Keratinocyte (primary cell): ENCODE measurements around the gene PLAAT3. TPM values are rescaled to one million over a fixed set of nuclear protein-coding genes. Genes with fewer than 3 reads are reported as not detected.

Experiments
- DNase-seq: peaks from one replicate; pipeline ENCODE4 v3.0.0-alpha.2; 2011; ENCODE audit warnings: low read depth, missing footprints, low spot score
- FAIRE-seq: peaks from 2 replicates; lab custom pipeline; 2011; peaks lifted over from hg19 to GRCh38; lab: Jason Lieb, UNC
- H2AFZ ChIP-seq: 2 replicates; pipeline ENCODE4 v1.6.0; 2012; ENCODE audit warnings: low read length, control low read depth, inconsistent platforms; ENCODE audit not compliant: control insufficient read depth
- H3K27ac ChIP-seq: 2 replicates; pipeline ENCODE4 v1.5.1; 2011; ENCODE audit warnings: low read length; ENCODE audit not compliant: control insufficient read depth, insufficient read depth
- H3K27me3 ChIP-seq: 3 replicates; pipeline ENCODE4 v1.6.0; 2011; ENCODE audit warnings: low read length; ENCODE audit not compliant: control insufficient read depth, insufficient read depth; ENCODE audit errors: extremely low read depth
- H3K36me3 ChIP-seq, 2 experiments: 2 replicates in 1 of 2; 3 replicates in 1 of 2; pipeline ENCODE4 v1.5.1; 2011; ENCODE audit warnings: low read length in 2 of 2, mild to moderate bottlenecking in 1 of 2; ENCODE audit not compliant: control insufficient read depth in 2 of 2, insufficient read depth in 2 of 2; ENCODE audit errors: extremely low read depth in 1 of 2
- H3K4me1 ChIP-seq: 3 replicates; pipeline ENCODE4 v1.5.1; 2011; ENCODE audit warnings: low read length; ENCODE audit not compliant: control insufficient read depth, insufficient read depth; ENCODE audit errors: extremely low read depth
- H3K4me2 ChIP-seq: 3 replicates; pipeline ENCODE4 v1.6.0; 2011; ENCODE audit warnings: low read depth, low read length; ENCODE audit not compliant: control insufficient read depth, insufficient read depth; ENCODE audit errors: extremely low read depth
- H3K4me3 ChIP-seq, 3 experiments: fragments of 200-600 bp in 1 of 3; sonication (generic) in 1 of 3; 2 replicates in 2 of 3; 3 replicates in 1 of 3; pipeline ENCODE4 v1.5.1; 2011 to 2016; ENCODE audit warnings: low read length in 3 of 3, mild to moderate bottlenecking in 3 of 3, control low read depth in 2 of 3, inconsistent platforms in 1 of 3, low read depth in 1 of 3, mixed read lengths in 1 of 3, mixed run types in 1 of 3, moderate library complexity in 1 of 3; ENCODE audit not compliant: control insufficient read depth in 2 of 3, insufficient read depth in 2 of 3; ENCODE audit errors: extremely low read depth in 1 of 3
- H3K79me2 ChIP-seq: 2 replicates; pipeline ENCODE4 v1.6.0; 2012; ENCODE audit warnings: low read length; ENCODE audit not compliant: control insufficient read depth, insufficient read depth
- H3K9ac ChIP-seq: 3 replicates; pipeline ENCODE4 v1.6.0; 2011; ENCODE audit warnings: low read length; ENCODE audit not compliant: control insufficient read depth, insufficient read depth; ENCODE audit errors: extremely low read depth
- H3K9me1 ChIP-seq: 3 replicates; pipeline ENCODE4 v1.6.0; 2011; ENCODE audit warnings: low read length; ENCODE audit not compliant: control insufficient read depth, insufficient read depth; ENCODE audit errors: extremely low read depth
- H3K9me3 ChIP-seq: 2 replicates; pipeline ENCODE4 v1.5.1; 2012; ENCODE audit warnings: low read depth, low read length; ENCODE audit not compliant: control insufficient read depth
- H4K20me1 ChIP-seq: 3 replicates; pipeline ENCODE4 v1.6.0; 2011; ENCODE audit warnings: low read length; ENCODE audit not compliant: control insufficient read depth, insufficient read depth; ENCODE audit errors: extremely low read depth
- EZH2 ChIP-seq: IDR thresholded peaks from one replicate; pipeline ENCODE4 v1.6.1; 2012; ENCODE audit warnings: inconsistent platforms, mild to moderate bottlenecking, low read length, moderate library complexity
- dilution Hi-C: fragments of 300-500 bp; cut with MboI; formaldehyde crosslinking; loops from one replicate; pipeline ENCODE4 v1.7.0; 2020; ENCODE audit warnings: low sequenced_read_pairs; ENCODE audit not compliant: extremely low pct_ligation_motif_present
- polyA plus RNA-seq, 5 experiments: library from polyadenylated mRNA; depleted of rRNA in 3 of 5; stranded (reverse) in 3 of 5; stranded (forward) in 1 of 5; unstranded in 1 of 5; fragments of >200 nt; gene quantifications; 1 replicate in 1 of 5; 2 replicates in 3 of 5; 3 replicates in 1 of 5; pipeline versions ENCODE4 v1.2.1 to v1.2.3, GENCODE V29; 2011 to 2012; ENCODE audit warnings: missing spikeins in 2 of 5, low read depth in 1 of 5, low replicate concordance in 1 of 5
- TF ChIP-seq, protein P1 (sequence below), 3 experiments: IDR thresholded peaks in 1 of 3; conservative IDR thresholded peaks in 1 of 3; optimal IDR thresholded peaks in 1 of 3; 2 replicates in 2 of 3; 3 replicates in 1 of 3; pipeline versions ENCODE3 to v1.5.1; 2011; ENCODE audit warnings: low read length in 3 of 3, mild to moderate bottlenecking in 3 of 3, moderate library complexity in 2 of 3, control low read depth in 1 of 3, inconsistent platforms in 1 of 3; ENCODE audit not compliant: insufficient read depth in 2 of 3; ENCODE audit errors: extremely low read depth in 1 of 3

The PLAAT3 gene
- polyA plus RNA-seq, 1 donor (not counting 4 experiments of a cell fraction or from before 2014, with no cell fraction given), result 0.20 TPM

DNA sequence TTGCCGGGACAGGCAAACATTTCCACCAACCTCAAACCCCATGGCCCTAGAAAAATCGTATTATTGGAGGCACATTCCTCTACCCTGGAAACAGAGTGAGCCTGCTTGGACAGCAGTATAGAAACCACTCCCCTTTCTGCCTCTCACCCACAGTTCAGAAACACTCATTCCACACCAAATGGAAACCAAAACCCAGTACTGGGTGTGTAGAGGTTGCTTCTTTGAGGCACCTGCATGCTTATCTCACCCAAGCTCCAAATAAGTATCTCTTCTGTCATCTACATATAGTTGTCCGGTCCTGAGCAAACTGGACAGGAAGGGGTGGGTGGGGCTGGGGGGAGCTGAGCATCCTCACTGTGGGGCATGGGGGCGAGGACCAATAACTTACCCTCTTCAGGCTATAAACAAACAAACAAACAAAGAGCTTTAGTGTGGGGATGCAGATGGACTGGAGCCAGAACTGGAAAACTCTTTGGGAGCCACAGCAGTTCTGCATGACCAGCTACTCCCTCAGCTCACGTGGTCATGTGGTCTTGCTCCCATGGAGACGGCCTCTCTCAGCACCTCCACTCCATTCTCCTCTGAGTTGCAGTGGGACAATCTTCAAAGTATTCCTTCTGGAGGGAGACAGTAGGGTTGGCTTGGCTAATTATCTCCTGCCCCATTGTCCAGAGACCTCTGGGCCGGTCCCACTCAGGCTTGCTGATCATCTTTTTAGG is 50.0 kb downstream of the PLAAT3 start:
- no peak for TF ChIP-seq EZH2
- TF ChIP-seq, protein P1, sequence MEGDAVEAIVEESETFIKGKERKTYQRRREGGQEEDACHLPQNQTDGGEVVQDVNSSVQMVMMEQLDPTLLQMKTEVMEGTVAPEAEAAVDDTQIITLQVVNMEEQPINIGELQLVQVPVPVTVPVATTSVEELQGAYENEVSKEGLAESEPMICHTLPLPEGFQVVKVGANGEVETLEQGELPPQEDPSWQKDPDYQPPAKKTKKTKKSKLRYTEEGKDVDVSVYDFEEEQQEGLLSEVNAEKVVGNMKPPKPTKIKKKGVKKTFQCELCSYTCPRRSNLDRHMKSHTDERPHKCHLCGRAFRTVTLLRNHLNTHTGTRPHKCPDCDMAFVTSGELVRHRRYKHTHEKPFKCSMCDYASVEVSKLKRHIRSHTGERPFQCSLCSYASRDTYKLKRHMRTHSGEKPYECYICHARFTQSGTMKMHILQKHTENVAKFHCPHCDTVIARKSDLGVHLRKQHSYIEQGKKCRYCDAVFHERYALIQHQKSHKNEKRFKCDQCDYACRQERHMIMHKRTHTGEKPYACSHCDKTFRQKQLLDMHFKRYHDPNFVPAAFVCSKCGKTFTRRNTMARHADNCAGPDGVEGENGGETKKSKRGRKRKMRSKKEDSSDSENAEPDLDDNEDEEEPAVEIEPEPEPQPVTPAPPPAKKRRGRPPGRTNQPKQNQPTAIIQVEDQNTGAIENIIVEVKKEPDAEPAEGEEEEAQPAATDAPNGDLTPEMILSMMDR (optimal IDR thresholded peaks at IDR 0.05 in 1 of 3, IDR thresholded peaks at IDR 0.05 in 1 of 3, conservative IDR thresholded peaks at IDR 0.05 in 1 of 3; ENCODE audit: extremely low read depth in 1 of 3, insufficient read depth in 2 of 3, low read length in 3 of 3), result no peak
- Histone ChIP-seq H3K4me1 (peaks cover 48% of the 10 kb centered on the region), H3K36me3 (no peaks in the 10 kb centered on the region), H3K4me2 (no peak overlapping the region), H3K9me3 (no peaks in the 10 kb centered on the region), H3K9ac (no peak overlapping the region), H3K4me3 (no peak overlapping the region), H2AFZ (no peak overlapping the region), H3K27me3 (no peaks in the 10 kb centered on the region), H3K79me2 (no peaks in the 10 kb centered on the region), H3K27ac (peak overlapping the region; percentile 99), H3K9me1 (no peaks in the 10 kb centered on the region), H4K20me1 (no peaks in the 10 kb centered on the region)
- dilution Hi-C loops, result no loop called here
- DNase-seq (no peak), FAIRE-seq (no peak)

DNA sequence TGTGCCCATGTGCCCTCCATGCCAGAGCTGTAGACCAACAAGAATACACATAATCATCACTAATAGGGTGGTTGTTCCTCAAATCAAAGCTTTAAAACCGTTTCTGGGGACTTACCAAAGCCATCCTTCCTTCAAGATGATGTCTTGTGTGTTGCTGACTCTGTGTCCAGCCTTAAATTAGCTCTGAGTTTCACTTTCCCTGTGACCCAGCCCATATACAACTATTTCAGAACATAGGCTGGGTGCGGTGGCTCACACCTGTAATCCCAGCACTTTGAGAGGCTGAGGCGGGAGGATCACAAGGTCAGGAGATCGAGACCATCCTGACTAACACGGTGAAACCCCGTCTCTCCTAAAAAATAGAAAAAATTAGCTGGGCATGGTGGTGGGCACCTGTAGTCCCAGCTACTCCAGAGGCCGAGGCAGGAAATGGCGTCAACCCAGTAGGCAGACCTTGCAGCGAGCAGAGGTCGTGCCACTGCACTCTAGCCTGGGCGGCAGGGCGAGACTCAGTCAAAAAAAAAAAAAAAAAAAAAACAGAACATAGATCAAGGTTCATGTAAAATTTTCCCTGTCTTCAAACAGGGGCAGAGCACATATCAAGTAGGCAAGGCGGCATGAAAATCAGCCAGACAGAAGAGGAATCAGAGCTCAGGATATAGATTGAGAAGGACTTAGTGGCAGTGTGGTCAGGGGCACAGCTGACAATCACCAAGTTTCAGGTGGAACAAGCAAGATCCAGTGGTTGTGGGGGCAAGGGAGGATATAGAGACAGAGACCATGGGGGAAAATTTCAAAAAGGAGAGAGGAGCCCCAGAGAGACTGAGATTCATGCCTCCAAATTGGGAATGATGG is 50.8 kb downstream of the PLAAT3 start, which contains the start of gene PLAAT2:
Gene PLAAT2 (minus strand): TSS at position 179 of the 855 bp plus-strand sequence. CDS start 55 bp downstream, at position 124.
- no peak within 1 kb of the TSS for H3K27ac ChIP-seq
- TF ChIP-seq, protein P1 (optimal IDR thresholded peaks at IDR 0.05 in 1 of 3, IDR thresholded peaks at IDR 0.05 in 1 of 3, conservative IDR thresholded peaks at IDR 0.05 in 1 of 3; ENCODE audit: extremely low read depth in 1 of 3, insufficient read depth in 2 of 3, low read length in 3 of 3), result no peak
- no peak for TF ChIP-seq EZH2
- no peak within 1 kb of the TSS for H3K4me3 ChIP-seq
- no peak within 1 kb of the TSS for H3K9ac ChIP-seq
- H3K4me1 ChIP-seq, result peaks cover 48% of the 10 kb centered on the region
- no peaks in the 10 kb centered on the region for H3K79me2 ChIP-seq
- H3K27me3 ChIP-seq, result no peaks in the 10 kb centered on the region
- H3K36me3 ChIP-seq, result no peaks in the 10 kb centered on the region
- FAIRE-seq (no peak), DNase-seq (no peak)
- dilution Hi-C loops, result no loop called here
- H4K20me1 ChIP-seq, result no peaks in the 10 kb centered on the region
- H2AFZ ChIP-seq, result no peak within 1 kb of the TSS
- H3K9me3 ChIP-seq, result no peaks in the 10 kb centered on the region
- no peak within 1 kb of the TSS for H3K4me2 ChIP-seq
- H3K9me1 ChIP-seq, result no peaks in the 10 kb centered on the region
